ENCODE measurements around the gene FHIT.

The FHIT gene

GRCh38 chr3:60149501-60149900 lies 1101.8 kb downstream of the FHIT start:
- H3K4me3 ChIP-seq (ENCODE audit: low read depth in 1 of 2, low read length in 2 of 2): no peak overlapping the region
- H3K9me3 ChIP-seq (ENCODE audit: control insufficient read depth in 1 of 2, low read length in 2 of 2): no peaks in the 10 kb centered on the region
- H3K36me3 ChIP-seq (ENCODE audit: control insufficient read depth in 1 of 2, insufficient read depth in 2 of 2, low read length in 2 of 2): no peaks in the 10 kb centered on the region
- no peak overlapping the region for H3K9ac ChIP-seq (ENCODE audit: low read depth in 1 of 2, low read length in 2 of 2)
- no peak overlapping the region for H3K27ac ChIP-seq (ENCODE audit: low read depth, low read length)
- H3K27me3 ChIP-seq (ENCODE audit: control insufficient read depth in 1 of 2, insufficient read depth in 2 of 2, low read length in 2 of 2): no peaks in the 10 kb centered on the region
- no peaks in the 10 kb centered on the region for H3K4me1 ChIP-seq (ENCODE audit: control insufficient read depth in 1 of 2, insufficient read depth in 2 of 2, low read length in 2 of 2)

- H3K27me3 ChIP-seq (ENCODE audit: control insufficient read depth in 1 of 2, insufficient read depth in 2 of 2, low read length in 2 of 2): no peaks in the 10 kb centered on the region
- no peaks in the 10 kb centered on the region for H3K36me3 ChIP-seq (ENCODE audit: control insufficient read depth in 1 of 2, insufficient read depth in 2 of 2, low read length in 2 of 2)
- H3K4me3 ChIP-seq (ENCODE audit: low read depth in 1 of 2, low read length in 2 of 2): no peak overlapping the region
- H3K9ac ChIP-seq (ENCODE audit: low read depth in 1 of 2, low read length in 2 of 2): no peak overlapping the region
- no peaks in the 10 kb centered on the region for H3K9me3 ChIP-seq (ENCODE audit: control insufficient read depth in 1 of 2, low read length in 2 of 2)
- H3K27ac ChIP-seq (ENCODE audit: low read depth, low read length): no peak overlapping the region
- no peaks in the 10 kb centered on the region for H3K4me1 ChIP-seq (ENCODE audit: control insufficient read depth in 1 of 2, insufficient read depth in 2 of 2, low read length in 2 of 2)
These were observed 1103.9 kb downstream of the FHIT start for GRCh38 chr3:60147249-60147950.

- no peak overlapping the region for H3K27ac ChIP-seq (ENCODE audit: low read depth, low read length)
- no peak overlapping the region for H3K9ac ChIP-seq (ENCODE audit: low read depth in 1 of 2, low read length in 2 of 2)
- H3K4me3 ChIP-seq (ENCODE audit: low read depth in 1 of 2, low read length in 2 of 2): no peak overlapping the region
- no peaks in the 10 kb centered on the region for H3K4me1 ChIP-seq (ENCODE audit: control insufficient read depth in 1 of 2, insufficient read depth in 2 of 2, low read length in 2 of 2)
- H3K9me3 ChIP-seq (ENCODE audit: control insufficient read depth in 1 of 2, low read length in 2 of 2): no peaks in the 10 kb centered on the region
- no peaks in the 10 kb centered on the region for H3K36me3 ChIP-seq (ENCODE audit: control insufficient read depth in 1 of 2, insufficient read depth in 2 of 2, low read length in 2 of 2)
- no peaks in the 10 kb centered on the region for H3K27me3 ChIP-seq (ENCODE audit: control insufficient read depth in 1 of 2, insufficient read depth in 2 of 2, low read length in 2 of 2)
These were observed 1105.1 kb downstream of the FHIT start for GRCh38 chr3:60146121-60146520.

- no peak overlapping the region for H3K9ac ChIP-seq (ENCODE audit: low read depth in 1 of 2, low read length in 2 of 2)
- no peaks in the 10 kb centered on the region for H3K4me1 ChIP-seq (ENCODE audit: control insufficient read depth in 1 of 2, insufficient read depth in 2 of 2, low read length in 2 of 2)
- H3K36me3 ChIP-seq (ENCODE audit: control insufficient read depth in 1 of 2, insufficient read depth in 2 of 2, low read length in 2 of 2): no peaks in the 10 kb centered on the region
- no peaks in the 10 kb centered on the region for H3K9me3 ChIP-seq (ENCODE audit: control insufficient read depth in 1 of 2, low read length in 2 of 2)
- no peaks in the 10 kb centered on the region for H3K27me3 ChIP-seq (ENCODE audit: control insufficient read depth in 1 of 2, insufficient read depth in 2 of 2, low read length in 2 of 2)
- no peak overlapping the region for H3K27ac ChIP-seq (ENCODE audit: low read depth, low read length)
- no peak overlapping the region for H3K4me3 ChIP-seq (ENCODE audit: low read depth in 1 of 2, low read length in 2 of 2)
These were observed 1107.2 kb downstream of the FHIT start for GRCh38 chr3:60144071-60144470.

GRCh38 chr3:60142009-60142408 lies 1109.2 kb downstream of the FHIT start:
- H3K4me3 ChIP-seq (ENCODE audit: low read depth in 1 of 2, low read length in 2 of 2): no peak overlapping the region
- no peaks in the 10 kb centered on the region for H3K9me3 ChIP-seq (ENCODE audit: control insufficient read depth in 1 of 2, low read length in 2 of 2)

GRCh38 chr3:60140160-60140559 lies 1111.1 kb downstream of the FHIT start:
- H3K4me3 ChIP-seq (ENCODE audit: low read depth in 1 of 2, low read length in 2 of 2): no peak overlapping the region
- H3K9me3 ChIP-seq (ENCODE audit: control insufficient read depth in 1 of 2, low read length in 2 of 2): no peaks in the 10 kb centered on the region
- no peaks in the 10 kb centered on the region for H3K36me3 ChIP-seq (ENCODE audit: control insufficient read depth in 1 of 2, insufficient read depth in 2 of 2, low read length in 2 of 2)
- H3K4me1 ChIP-seq (ENCODE audit: control insufficient read depth in 1 of 2, insufficient read depth in 2 of 2, low read length in 2 of 2): peaks cover 5 to 12% of the 10 kb centered on the region in 2 donors
- no peak overlapping the region for H3K27ac ChIP-seq (ENCODE audit: low read depth, low read length)
- H3K27me3 ChIP-seq (ENCODE audit: control insufficient read depth in 1 of 2, insufficient read depth in 2 of 2, low read length in 2 of 2): no peaks in the 10 kb centered on the region
- H3K9ac ChIP-seq (ENCODE audit: low read depth in 1 of 2, low read length in 2 of 2): no peak overlapping the region

More at GRCh38 chr3:60142009-60142408, 1109.2 kb downstream of the FHIT start:
- no peaks in the 10 kb centered on the region for H3K27me3 ChIP-seq (ENCODE audit: control insufficient read depth in 1 of 2, insufficient read depth in 2 of 2, low read length in 2 of 2)
- no peak overlapping the region for H3K9ac ChIP-seq (ENCODE audit: low read depth in 1 of 2, low read length in 2 of 2)
- peaks cover 0 to 2% of the 10 kb centered on the region in 2 donors for H3K4me1 ChIP-seq (ENCODE audit: control insufficient read depth in 1 of 2, insufficient read depth in 2 of 2, low read length in 2 of 2)
- no peaks in the 10 kb centered on the region for H3K36me3 ChIP-seq (ENCODE audit: control insufficient read depth in 1 of 2, insufficient read depth in 2 of 2, low read length in 2 of 2)
- H3K27ac ChIP-seq (ENCODE audit: low read depth, low read length): no peak overlapping the region

- Histone ChIP-seq H3K9me3 (ENCODE audit: control insufficient read depth in 1 of 2, low read length in 2 of 2) (no peaks in the 10 kb centered on the region), H3K4me3 (ENCODE audit: low read depth in 1 of 2, low read length in 2 of 2) (no peak overlapping the region), H3K9ac (ENCODE audit: low read depth in 1 of 2, low read length in 2 of 2) (no peak overlapping the region), H3K27me3 (ENCODE audit: control insufficient read depth in 1 of 2, insufficient read depth in 2 of 2, low read length in 2 of 2) (no peaks in the 10 kb centered on the region), H3K27ac (ENCODE audit: low read depth, low read length) (no peak overlapping the region), H3K36me3 (ENCODE audit: control insufficient read depth in 1 of 2, insufficient read depth in 2 of 2, low read length in 2 of 2) (no peaks in the 10 kb centered on the region), H3K4me1 (ENCODE audit: control insufficient read depth in 1 of 2, insufficient read depth in 2 of 2, low read length in 2 of 2) (peaks cover 5 to 12% of the 10 kb centered on the region in 2 donors)
These were observed 1114.7 kb downstream of the FHIT start for GRCh38 chr3:60136601-60137000.

GRCh38 chr3:60135474-60135873 lies 1115.8 kb downstream of the FHIT start:
- H3K4me1 ChIP-seq (ENCODE audit: control insufficient read depth in 1 of 2, insufficient read depth in 2 of 2, low read length in 2 of 2): peaks cover 5 to 12% of the 10 kb centered on the region in 2 donors
- no peaks in the 10 kb centered on the region for H3K9me3 ChIP-seq (ENCODE audit: control insufficient read depth in 1 of 2, low read length in 2 of 2)
- no peak overlapping the region for H3K9ac ChIP-seq (ENCODE audit: low read depth in 1 of 2, low read length in 2 of 2)
- H3K36me3 ChIP-seq (ENCODE audit: control insufficient read depth in 1 of 2, insufficient read depth in 2 of 2, low read length in 2 of 2): no peaks in the 10 kb centered on the region
- no peak overlapping the region for H3K27ac ChIP-seq (ENCODE audit: low read depth, low read length)
- H3K4me3 ChIP-seq (ENCODE audit: low read depth in 1 of 2, low read length in 2 of 2): no peak overlapping the region
- H3K27me3 ChIP-seq (ENCODE audit: control insufficient read depth in 1 of 2, insufficient read depth in 2 of 2, low read length in 2 of 2): no peaks in the 10 kb centered on the region

GRCh38 chr3:60133269-60134162 lies 1117.7 kb downstream of the FHIT start:
- Histone ChIP-seq H3K27me3 (ENCODE audit: control insufficient read depth in 1 of 2, insufficient read depth in 2 of 2, low read length in 2 of 2) (no peaks in the 10 kb centered on the region), H3K27ac (ENCODE audit: low read depth, low read length) (no peak overlapping the region), H3K9me3 (ENCODE audit: control insufficient read depth in 1 of 2, low read length in 2 of 2) (no peaks in the 10 kb centered on the region), H3K4me1 (ENCODE audit: control insufficient read depth in 1 of 2, insufficient read depth in 2 of 2, low read length in 2 of 2) (peaks cover 5 to 12% of the 10 kb centered on the region in 2 donors), H3K4me3 (ENCODE audit: low read depth in 1 of 2, low read length in 2 of 2) (no peak overlapping the region), H3K9ac (ENCODE audit: low read depth in 1 of 2, low read length in 2 of 2) (no peak overlapping the region), H3K36me3 (ENCODE audit: control insufficient read depth in 1 of 2, insufficient read depth in 2 of 2, low read length in 2 of 2) (no peaks in the 10 kb centered on the region)

- no peaks in the 10 kb centered on the region for H3K36me3 ChIP-seq (ENCODE audit: control insufficient read depth in 1 of 2, insufficient read depth in 2 of 2, low read length in 2 of 2)
- no peaks in the 10 kb centered on the region for H3K9me3 ChIP-seq (ENCODE audit: control insufficient read depth in 1 of 2, low read length in 2 of 2)
- H3K27me3 ChIP-seq (ENCODE audit: control insufficient read depth in 1 of 2, insufficient read depth in 2 of 2, low read length in 2 of 2): no peaks in the 10 kb centered on the region
- H3K9ac ChIP-seq (ENCODE audit: low read depth in 1 of 2, low read length in 2 of 2): no peak overlapping the region
- H3K27ac ChIP-seq (ENCODE audit: low read depth, low read length): no peak overlapping the region
- no peak overlapping the region for H3K4me3 ChIP-seq (ENCODE audit: low read depth in 1 of 2, low read length in 2 of 2)
- peaks cover 5 to 6% of the 10 kb centered on the region in 2 donors for H3K4me1 ChIP-seq (ENCODE audit: control insufficient read depth in 1 of 2, insufficient read depth in 2 of 2, low read length in 2 of 2)
These were observed 1119.6 kb downstream of the FHIT start for GRCh38 chr3:60131618-60132017.

Measured in duodenal mucosa (tissue), 2 donors.